Stimulated activated CD4-positive, alpha-beta T cell treated with anti-CD3 and anti-CD28 coated beads, Interleukin-1b, Interleukin-23, amount 100 ng/mL, for 4 hours (primary cell): ENCODE results near the gene SERPINA1.

ENCODE experiments used
- DNase-seq, 2 donors: peaks; one replicate each; pipeline ENCODE4 v3.0.0-alpha.2; 2020; ENCODE audit warnings: low read depth in 2 of 2

Gene SERPINA1

DNA sequence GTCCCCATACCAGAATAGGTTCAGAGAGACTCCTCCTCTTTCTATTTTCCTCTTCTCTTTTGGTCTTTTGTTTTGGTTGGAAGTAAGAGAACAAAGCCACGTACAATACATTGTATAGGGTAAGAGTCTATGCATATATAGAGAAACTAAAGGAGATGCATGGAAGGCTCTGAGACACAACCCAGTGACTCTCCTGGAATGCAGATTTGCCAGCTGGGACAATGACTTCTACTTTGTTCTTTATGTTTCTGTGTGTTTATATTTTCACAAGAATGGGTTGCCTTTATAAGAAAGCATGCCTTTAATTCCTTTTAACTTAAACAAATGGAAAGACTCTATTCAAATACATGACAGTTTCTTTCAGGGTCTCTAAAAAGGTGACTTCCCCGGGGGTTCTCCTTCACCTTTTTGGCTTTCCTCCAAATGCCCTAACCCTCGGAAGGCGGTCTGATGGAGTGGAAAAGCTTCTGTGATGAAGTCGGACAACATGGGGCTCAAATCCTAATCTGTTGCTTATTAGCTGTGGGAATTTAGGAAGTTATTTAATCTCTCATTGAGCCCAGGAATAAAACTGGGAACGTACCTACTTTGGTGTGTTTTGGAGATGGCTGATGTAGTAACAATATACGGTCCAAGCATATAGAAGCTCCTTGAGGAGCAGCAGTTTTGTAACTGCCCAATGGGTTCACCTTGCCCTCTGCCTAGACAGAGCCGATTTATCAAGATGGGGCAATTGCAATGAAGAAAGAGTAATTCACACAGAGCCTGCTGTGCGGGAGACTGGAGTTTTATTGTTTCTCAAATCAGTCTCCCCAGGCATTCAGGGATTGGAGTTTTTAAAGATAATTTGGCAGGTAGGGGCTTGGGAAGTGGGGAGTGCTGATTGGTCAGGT, 9.1 kb upstream of the SERPINA1 start:
- no peak for DNase-seq

DNA sequence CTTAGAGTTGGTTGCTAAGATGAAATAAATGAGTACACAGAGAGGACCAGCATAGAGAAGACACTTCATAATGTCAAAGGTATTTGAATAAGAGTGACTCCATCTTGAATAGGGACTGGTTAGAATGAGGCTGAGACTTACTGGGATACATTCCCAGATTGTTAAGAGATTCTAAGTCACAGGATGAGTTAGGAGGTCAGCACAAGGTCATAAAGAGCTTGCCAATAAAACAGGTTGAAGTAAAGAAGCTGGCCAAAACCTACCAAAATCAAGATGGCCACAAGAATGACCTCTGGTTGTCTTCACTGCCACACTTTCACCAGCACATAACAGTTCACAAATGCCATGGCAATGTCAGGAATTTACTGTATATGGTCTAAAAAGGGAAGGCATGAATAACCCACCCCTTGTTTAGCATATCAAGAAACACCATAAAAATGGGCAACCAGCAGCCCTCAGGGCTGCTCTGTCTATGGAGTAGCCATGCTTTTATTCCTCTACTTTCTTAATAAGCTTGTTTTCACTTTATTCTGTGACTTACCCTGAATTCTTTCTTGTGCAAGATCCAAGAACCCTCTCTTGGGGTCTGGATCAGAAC, 8.3 kb upstream of the SERPINA1 start:
- no peak for DNase-seq

DNA sequence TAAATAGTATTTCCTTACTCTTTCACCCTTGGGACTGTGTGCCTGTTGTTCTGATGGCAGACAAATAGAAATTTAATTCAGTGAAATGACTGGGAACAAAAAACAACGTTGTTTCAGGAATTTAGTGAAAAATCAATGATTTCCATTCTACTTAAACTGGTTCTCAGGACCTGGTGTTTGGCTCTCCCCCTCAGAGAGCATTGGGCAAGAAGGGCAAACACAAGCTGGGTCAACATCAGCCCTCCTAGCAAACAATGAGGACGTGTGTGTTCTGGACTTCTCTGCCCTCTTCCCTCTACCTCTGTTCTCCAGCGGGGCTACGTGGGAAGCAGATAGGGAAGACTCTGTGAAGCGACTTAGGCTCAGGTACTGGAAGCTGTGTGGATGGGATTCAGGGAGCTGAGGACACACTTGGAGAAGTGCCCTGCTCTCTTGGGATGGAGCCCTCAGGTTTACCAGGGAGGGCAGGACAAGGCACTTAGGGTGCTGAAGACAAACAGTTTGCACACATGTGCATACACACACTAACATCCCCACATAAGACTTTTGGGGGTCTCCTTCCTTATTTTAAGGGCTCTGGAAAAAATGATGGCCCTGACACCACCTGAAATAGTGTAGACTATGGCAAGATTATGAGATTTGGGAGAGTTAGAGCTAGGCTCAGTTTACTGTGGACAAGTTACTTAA, 7.6 kb upstream of the SERPINA1 start:
- no peak for DNase-seq

DNA sequence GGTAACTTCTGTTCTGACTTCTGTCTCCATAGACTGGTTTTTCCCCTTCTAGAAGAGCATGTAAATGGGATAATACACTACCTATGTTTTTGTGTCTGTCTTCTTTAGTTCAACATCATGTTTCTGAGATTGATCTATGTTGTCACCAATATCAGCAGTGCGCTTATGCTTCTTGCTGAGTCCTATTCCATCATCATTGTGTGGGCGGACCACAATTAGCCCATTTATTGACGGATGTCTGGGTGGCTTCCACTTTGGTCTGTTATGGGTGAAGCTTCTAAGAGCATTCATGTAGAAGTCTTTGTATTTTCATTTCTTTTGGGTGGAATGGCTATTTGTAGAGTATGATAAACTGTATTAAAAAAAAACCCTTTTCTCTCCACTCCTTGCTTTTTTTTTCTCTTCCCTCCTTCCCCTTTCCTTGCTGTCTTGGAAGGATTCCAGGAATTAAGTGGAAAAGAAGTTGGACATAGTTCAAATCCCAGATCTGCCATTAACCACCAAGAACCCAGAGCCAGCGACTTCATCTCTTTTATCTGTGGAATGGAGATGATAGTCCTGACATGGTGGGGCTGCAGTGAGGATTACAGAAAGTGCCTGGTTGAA, 7.0 kb upstream of the SERPINA1 start:
- no peak for DNase-seq

DNA sequence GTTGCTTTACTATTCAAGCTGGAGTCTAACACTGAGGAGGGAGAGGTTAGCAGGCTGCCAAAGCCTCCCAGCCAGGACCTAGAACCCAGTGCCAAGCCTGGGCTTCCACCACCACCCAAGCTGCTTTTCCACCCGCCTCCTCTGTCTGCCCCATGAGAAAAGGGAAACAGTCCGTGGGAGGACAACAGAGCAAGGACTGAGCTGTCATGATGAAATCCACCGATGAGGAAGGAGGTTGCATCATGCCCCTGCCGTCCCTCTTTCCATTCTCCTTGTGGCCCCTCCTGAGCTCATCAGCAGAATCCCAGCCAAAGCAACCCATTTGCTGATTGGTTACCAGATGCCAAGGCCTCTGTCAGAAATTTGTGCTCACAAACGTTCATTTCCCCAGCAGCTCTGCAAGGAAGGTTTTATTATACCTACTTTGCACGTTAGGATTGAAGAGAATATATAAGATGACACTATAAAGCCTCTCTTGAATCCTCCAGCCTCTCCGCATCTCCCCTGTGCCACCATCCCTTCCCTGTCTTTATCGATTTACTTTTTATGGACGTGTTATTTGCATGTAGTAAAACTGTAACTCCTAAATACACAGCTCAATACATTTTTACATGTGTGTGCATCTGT, 6.3 kb upstream of the SERPINA1 start:
- no peak for DNase-seq

DNA sequence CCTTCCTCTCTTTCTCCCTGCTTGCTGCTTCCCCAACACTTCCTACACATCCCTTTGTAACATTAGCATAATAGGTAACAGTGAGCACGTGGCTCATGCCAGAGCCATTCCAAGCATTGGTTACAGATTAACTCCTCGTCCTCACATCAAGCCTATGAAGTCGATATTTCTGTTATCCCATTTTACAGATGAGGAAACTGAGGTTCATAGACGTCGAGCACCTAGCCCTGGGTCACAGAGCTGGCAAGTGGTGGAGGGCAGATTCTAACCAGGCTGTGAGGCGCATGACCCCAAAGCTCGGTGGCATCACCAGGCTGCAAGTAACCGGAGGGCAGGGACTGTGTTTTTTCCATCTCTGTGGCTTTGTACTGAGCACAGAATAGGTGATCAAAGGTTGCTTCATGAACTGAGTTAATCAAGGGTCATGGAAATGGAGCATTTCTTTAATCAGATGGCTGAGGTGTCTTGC, 5.7 kb upstream of the SERPINA1 start:
- DNase-seq, result no peak

DNA sequence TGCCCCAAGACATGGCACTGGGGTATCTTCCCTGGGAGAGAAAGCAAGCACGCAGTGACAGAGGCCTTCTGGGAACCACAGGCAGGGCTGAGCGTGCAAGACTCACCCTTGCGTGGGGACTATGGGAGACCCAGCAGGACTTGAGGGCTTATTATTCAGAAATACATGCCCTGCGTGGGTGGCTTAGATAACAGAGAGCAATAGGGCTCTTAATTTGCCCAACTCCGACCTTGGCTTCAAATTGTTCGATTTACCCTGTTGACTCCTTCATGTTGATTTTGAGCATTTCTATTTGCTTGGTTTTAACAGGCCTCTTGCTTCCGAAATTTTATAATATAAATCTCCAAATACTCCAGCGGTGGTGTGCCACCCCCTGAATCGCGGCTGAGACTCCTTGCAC, 5.1 kb upstream of the SERPINA1 start:
- DNase-seq, result no peak

DNA sequence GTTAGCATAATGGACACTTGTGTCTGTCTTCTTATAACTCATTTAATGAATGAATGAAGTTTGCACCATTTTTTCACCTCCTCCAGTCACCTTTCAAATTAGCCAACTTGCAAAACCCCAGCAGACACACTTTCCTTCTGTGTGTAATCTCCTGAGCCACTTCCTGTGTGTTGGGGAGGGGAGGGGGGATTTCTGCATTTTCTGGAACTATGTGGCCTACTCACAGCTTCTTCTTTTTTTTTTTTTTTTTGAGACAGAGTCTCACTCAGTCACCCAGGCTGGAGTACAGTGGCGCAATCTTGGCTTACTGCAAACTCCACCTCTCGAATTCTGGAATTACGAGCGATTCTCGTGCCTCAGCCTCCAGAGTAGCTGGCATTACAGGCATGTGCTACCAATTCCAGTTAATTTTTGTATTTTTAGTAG, 4.1 kb upstream of the SERPINA1 start:
- no peak for DNase-seq

DNA sequence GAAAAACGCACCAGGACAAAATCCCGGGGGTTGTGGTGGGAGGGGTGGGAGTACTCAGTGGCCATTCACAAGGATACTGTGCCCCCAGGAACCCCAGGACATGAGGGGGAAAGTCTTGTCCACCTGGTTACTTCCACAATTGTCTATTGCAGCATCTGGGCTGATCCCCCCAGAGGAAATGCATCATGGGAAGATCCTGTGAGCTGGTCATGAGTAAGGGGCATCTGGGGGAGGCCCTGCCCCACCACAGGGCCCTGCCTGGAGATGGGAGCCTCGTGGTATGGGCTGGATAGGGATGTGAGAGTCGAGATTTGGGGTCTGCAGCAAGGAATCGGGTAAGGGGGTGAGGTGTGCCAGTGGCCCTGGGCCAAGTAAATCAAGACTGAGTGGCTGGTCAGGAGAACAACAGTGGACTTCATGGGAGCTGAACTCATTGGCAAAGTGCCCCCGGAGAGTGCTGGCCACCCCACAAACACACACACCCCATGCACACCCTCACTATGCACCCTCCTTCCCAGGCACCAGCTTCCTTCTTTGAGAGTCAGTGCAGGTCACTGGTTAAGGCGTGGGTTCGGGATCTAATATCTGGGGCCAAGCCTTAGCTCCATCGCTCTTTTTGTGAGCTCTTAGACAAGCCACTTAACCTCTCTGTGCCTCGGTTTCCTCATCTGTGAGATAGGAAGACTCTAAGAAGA, 3.0 kb upstream of the SERPINA1 start:
- no peak for DNase-seq

DNA sequence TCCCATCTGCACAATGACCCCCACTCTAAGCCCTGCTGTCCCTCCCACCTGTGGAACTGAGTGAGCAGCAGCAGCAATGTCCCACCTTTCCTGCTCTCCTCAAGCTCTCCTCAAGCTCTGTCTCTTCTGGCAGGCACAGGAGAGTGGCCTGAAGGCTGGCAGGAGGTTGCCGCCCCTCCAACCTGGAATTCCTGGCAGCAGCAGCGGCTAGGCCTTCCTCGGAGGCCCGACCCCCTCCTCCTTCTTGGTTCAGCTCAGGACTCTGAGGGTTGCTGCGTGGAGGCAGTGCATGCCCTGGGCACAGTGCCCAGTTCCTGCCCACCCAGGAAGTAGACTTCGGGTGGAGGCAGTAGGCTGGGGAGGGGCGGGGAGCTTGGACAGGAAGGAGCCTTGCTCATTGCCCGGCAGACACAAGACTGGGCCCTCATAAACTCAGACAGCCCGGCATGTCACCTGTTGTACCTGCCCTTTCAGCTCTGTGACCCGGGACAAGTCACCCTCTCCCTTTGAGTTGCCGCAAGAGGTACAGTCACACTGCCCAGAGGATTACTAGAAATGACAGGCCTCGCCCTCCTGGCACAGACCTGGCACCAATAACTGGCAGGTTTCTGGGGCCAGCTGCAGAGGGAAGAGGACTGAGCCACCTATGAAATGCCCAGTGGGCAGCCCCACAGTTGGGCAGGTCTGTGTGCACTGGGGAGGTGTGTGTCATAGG, 2.1 kb upstream of the SERPINA1 start:
- DNase-seq, result no peak

DNA sequence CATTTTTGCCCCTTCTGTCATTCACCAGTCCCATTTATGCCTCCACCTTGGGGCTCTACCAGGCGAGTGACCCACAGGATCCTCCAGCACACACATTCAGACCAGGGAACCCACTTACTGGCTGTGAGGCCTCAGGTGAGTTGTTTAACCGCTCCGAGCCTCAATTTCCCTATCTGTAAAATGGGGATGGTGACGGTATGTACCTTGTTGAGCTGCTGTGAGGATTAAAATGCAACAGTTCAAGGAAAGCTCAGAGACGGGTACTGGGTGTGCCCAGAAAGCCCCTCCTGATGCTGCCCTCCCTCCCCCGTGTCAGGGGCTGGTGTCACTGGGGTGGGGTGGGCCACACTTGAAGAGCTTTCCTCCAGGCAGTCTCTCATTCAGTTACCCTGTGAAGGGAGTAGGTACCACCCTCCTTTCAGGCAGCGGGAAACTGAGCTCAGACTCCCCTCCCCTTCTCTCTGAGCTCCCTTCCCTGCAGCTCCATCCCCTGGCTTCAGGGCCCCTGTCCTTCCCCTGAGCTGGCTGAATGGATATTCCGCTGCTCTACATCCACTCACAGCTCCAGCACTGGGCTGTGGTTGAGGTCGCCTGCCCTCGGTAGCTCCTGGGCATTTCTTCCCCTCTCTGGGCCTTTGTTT, 1.4 kb upstream of the SERPINA1 start:
- DNase-seq, result no peak

DNA sequence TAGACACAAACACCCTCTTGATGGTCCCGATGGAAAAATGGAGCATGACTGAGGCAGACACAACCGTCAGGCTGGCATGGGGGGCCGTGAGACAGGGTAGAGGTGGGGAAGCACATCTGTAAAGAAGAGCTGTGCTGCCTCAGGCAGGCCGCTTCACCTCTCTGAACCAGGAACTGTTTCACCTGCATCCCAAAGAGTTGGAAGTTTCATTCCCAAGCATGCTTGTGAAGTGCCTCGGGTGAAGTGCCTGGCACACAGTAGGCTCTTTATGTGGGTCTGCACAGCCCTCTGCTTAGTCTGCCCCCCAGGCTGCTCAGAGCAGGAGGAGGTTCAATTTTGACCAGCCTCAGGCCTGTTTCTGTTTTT, 685 bp upstream of the SERPINA1 start:
- no peak for DNase-seq

DNA sequence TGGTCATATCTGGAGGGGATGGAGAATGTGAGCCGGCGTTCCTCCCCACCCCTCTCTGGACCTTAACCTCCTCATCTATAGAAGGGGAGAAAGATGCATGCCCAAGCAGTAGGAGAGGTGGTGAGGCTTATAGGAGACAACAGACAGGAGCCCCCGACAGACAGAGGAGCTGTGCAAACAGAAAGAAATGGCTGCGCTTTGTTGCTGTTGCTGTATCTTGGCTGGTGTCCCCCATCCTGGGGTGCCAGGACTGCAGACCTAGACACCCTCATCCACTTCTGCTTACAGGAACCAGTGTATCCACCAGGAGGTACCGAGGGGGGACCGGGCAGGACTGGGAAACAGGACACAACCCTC, 397 bp downstream of the SERPINA1 start:
- DNase-seq, result no peak

DNA sequence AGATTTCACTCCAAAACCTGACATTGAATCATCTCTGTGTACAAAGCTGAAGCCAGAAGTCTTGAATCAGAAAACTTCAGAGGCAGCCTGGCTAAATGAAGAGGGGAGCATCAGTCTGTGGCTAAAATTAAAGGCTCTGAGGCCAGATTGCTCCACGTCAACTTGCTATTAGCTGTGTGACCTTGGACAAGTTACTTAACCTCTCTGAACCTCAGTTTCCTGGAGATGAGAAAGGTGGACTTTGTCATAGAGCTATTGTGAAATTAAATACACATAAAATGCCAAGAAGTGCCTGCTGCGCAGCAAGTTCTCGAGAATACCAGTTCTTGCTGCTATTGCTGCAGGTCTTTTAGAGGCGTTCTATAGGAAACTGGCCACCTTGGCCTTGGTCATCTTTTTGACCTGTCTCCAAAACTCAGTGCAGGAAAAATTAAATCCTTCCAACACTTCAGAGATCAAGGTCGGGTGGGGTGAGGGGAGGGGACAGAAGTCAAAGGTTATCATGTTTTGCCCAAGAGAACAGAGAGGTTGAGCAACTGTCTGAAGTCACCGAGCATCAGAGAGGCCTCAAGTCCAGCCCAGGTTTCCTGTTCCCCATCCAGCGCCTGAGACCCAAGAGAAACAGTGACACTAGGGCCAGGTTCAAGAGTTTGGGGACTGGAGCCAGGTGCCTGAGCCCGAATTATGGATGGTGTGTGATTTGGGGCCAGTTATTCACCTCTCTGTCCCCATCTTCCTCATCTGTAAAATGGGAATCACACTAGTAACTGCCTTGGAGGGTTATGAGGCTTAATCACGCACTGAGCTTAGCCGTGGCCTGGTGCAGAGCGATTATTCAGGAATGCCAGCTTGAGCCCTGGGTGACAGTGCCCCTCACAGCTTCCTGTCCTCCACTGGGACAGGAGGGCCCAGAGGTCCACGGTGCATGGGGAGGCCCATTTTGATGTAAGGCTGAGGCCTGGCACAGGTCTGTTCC, 1.1 kb downstream of the SERPINA1 start:
- no peak for DNase-seq

DNA sequence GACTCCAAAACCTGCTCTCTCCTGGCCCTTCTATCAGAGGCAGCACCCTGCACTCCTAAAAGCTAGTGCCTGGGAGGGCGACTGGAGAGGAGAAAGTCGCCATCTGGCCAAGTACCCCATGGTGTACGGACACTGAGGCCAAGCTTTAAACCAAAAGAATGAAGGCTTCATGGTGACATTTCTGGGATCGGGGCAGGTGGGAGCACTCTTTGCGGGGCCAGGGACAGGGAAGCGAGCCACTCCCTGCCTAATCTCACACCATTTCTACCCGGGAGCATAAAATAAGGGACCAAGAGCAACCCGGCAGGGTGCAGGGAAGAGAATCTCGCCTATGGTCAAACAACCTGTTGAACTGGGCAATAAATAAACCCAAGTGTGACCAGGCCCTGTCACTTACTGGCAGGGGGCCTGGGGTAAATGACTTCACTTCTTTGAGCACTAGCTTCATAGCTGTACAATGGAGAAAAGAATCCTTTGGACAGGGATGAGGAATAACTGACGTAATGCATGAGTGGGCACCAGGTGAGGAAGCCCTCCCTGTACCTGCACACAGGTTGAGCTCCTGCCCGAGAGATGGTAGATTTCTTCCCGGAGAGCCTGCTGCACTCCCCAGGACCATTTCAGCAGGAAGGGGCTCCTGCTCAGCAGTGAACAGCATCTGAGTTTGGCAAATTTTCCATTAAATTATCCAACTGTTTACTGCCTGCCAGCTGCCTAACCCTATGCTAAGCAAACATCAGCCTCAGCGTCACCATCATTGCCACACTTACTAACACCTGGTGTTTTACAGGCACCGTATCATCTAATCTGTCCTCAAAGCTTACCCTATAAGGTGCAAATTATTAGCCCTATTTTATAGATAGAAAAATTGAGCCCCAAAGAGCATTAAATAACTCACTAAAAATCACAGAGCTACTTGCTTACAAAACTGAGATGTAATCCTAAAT, 2.0 kb downstream of the SERPINA1 start:
- no peak for DNase-seq

DNA sequence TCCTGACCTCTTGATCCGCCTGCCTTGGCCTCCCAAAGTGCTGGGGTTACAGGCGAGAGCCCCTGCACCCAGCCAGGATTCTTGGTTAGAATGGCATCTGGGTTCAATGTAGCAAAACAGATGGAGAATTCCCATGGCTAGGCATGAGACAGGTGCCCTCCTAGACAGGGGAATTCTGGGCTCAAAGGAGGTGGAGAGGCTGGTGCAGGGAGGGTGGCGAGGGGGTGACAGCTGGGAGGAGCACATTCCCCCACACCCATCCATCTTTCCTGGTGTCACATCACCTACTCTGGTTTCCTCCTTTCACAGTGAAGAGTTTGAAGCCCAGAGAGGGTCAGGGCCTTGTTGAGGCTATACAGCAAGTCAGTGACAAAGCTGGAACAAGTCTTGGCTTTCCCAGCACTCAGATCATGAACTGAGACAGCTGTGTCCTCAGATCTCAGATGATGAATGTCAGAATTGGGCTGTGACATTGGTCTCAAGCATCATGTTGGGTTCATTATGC, 2.8 kb downstream of the SERPINA1 start:
- no peak for DNase-seq

DNA sequence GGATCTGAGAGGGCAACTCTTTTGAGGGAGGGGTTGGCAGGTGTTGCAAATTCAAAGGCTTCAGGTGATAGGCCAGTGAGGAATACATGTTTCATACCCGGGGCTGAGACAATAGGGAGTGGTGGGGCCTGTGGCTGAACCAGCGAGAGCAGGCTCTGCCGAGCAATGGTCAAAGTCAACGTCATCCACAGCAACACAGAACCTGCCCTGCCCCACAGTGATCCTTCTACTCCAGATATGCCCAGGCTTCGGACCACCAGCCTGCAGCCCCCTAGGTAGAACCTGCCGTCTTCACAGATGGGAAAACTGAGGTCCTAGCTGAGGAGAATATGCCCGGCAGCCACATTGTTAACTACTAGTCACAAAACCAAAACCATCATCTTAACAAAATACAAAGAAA, 4.1 kb downstream of the SERPINA1 start:
- no peak for DNase-seq

DNA sequence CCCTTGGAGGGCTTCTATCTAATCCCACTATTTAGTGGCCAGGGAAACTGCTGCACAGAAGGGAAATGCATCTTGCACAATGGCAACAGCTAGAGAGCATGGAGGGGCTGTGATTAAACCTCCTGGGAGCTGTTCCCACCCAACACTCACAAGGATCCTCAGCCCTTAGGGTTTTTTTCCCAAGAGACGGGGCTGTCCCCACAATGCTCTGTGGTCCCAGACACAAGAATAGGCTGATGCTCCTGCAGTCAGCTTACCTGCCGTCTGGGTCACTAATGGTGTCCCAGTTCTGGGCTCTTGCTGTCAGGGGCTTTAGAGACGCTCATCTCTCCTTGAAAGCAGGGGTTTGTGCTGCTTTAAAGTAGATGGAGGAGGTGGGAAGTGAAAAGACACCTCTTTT, 4.6 kb downstream of the SERPINA1 start:
- no peak for DNase-seq
